SKM-1 treated with dmso at 0.1 percent for 144 hours (cell line): Measurements from ENCODE around the gene ZNF688.

Experiments used
- DNase-seq: peaks from one replicate; lab custom pipeline; 2025; ENCODE audit not compliant: unreplicated experiment; lab: John Stamatoyannopoulos, UW

The ZNF688 gene

GRCh38 chr16:30521873-30522641 is 49.5 kb downstream of the ZNF688 start:
- DNase-seq, result no peak

- no peak for DNase-seq
Observed at GRCh38 chr16:30521476-30521872, 50.0 kb downstream of the ZNF688 start.
